OCI-LY3 (cell line): ENCODE measurements around the gene SNAP29.

Experiments
- H2AFZ ChIP-seq: fragments of 200-600, 300-600 bp; shearing (Covaris generic); 2 replicates; pipeline ENCODE4 v1.6.0; 2014; ENCODE audit warnings: antibody characterized with exemption, low read depth, low read length
- H3K27ac ChIP-seq: fragments of 200-600, 300-600 bp; sonication (generic); 2 replicates; pipeline ENCODE4 v1.5.1; 2014; ENCODE audit warnings: mild to moderate bottlenecking, low read length, moderate library complexity, mixed read lengths
- H3K27me3 ChIP-seq: fragments of 200-600, 300-600 bp; sonication (generic); 2 replicates; pipeline ENCODE4 v1.6.1; 2014; ENCODE audit warnings: low read depth, low read length, mixed read lengths
- H3K36me3 ChIP-seq: fragments of 200-600, 300-600 bp; sonication (generic); replicated peaks from 2 replicates; pipeline ENCODE3; 2014; ENCODE audit warnings: low read depth, low read length, mixed read lengths
- H3K4me1 ChIP-seq: fragments of 300-600, 200-600 bp; sonication (generic); 2 replicates; pipeline ENCODE4 v1.6.1; 2014; ENCODE audit warnings: low read length, mixed read lengths
- H3K4me2 ChIP-seq: fragments of 200-600, 300-600 bp; sonication (generic); 2 replicates; pipeline ENCODE4 v1.6.1; 2014; ENCODE audit warnings: low read length, mixed read lengths
- H3K4me3 ChIP-seq: fragments of 300-600, 200-600 bp; sonication (generic); 2 replicates; pipeline ENCODE4 v1.5.1; 2014; ENCODE audit warnings: antibody characterized with exemption, mild to moderate bottlenecking, low read length, moderate library complexity
- H3K79me2 ChIP-seq: fragments of 300-600, 200-600 bp; shearing (Covaris generic); 2 replicates; pipeline ENCODE4 v1.6.1; 2014; ENCODE audit warnings: mild to moderate bottlenecking, low read length, mixed read lengths
- H3K9ac ChIP-seq: fragments of 300-600, 200-600 bp; shearing (Covaris generic); 2 replicates; pipeline ENCODE4 v1.6.0; 2014; ENCODE audit warnings: mild to moderate bottlenecking, low read length, moderate library complexity
- H3K9me3 ChIP-seq: fragments of 200-600, 300-600 bp; shearing (Covaris generic); 2 replicates; pipeline ENCODE4 v1.6.1; 2014; ENCODE audit warnings: low read length, mixed read lengths; ENCODE audit not compliant: insufficient read depth
- H4K20me1 ChIP-seq: fragments of 200-600, 300-600 bp; sonication (generic); 2 replicates; pipeline ENCODE4 v1.6.1; 2016; ENCODE audit warnings: low read length, mixed read lengths; ENCODE audit not compliant: insufficient read depth
- CTCF ChIP-seq: fragments of 200-600, 300-600 bp; sonication (generic); IDR thresholded peaks from 2 replicates; pipeline ENCODE4 v1.5.1; 2014; ENCODE audit warnings: antibody characterized with exemption, low read length, low read depth
- EZH2phosphoT487 ChIP-seq: fragments of 200-600 bp; shearing (Covaris generic); IDR thresholded peaks from 2 replicates; pipeline ENCODE4 v1.6.1; 2018; ENCODE audit warnings: antibody characterized with exemption, mixed run types, low read depth

Gene SNAP29

GRCh38 chr22:20884454-20884853 lies 25.6 kb downstream of the SNAP29 start:
- Histone ChIP-seq H3K4me3 (no peak overlapping the region), H3K9ac (no peak overlapping the region), H4K20me1 (no peaks in the 10 kb centered on the region), H3K79me2 (no peaks in the 10 kb centered on the region), H3K4me2 (no peak overlapping the region), H2AFZ (no peak overlapping the region), H3K4me1 (no peaks in the 10 kb centered on the region), H3K36me3 (peaks cover 4% of the 10 kb centered on the region), H3K27ac (no peak overlapping the region), H3K27me3 (no peaks in the 10 kb centered on the region), H3K9me3 (no peaks in the 10 kb centered on the region)
- no peak for TF ChIP-seq EZH2phosphoT487
- TF ChIP-seq CTCF, result no peak

GRCh38 chr22:20885017-20885556 lies 26.3 kb downstream of the SNAP29 start:
- Histone ChIP-seq H3K9me3 (no peaks in the 10 kb centered on the region), H3K79me2 (no peaks in the 10 kb centered on the region), H3K4me1 (no peaks in the 10 kb centered on the region), H3K27ac (no peak overlapping the region), H4K20me1 (no peaks in the 10 kb centered on the region), H2AFZ (no peak overlapping the region), H3K36me3 (peaks cover 5% of the 10 kb centered on the region), H3K4me3 (no peak overlapping the region), H3K4me2 (no peak overlapping the region), H3K9ac (no peak overlapping the region), H3K27me3 (no peaks in the 10 kb centered on the region)
- no peak for TF ChIP-seq EZH2phosphoT487
- TF ChIP-seq CTCF, result no peak

GRCh38 chr22:20885557-20886323 lies 26.9 kb downstream of the SNAP29 start:
- no peaks in the 10 kb centered on the region for H3K27me3 ChIP-seq
- H3K4me2 ChIP-seq, result no peak overlapping the region
- H3K27ac ChIP-seq, result no peak overlapping the region
- no peak overlapping the region for H3K4me3 ChIP-seq
- no peaks in the 10 kb centered on the region for H3K4me1 ChIP-seq
- H4K20me1 ChIP-seq, result no peaks in the 10 kb centered on the region
- no peak overlapping the region for H2AFZ ChIP-seq
- H3K36me3 ChIP-seq, result peaks cover 7% of the 10 kb centered on the region
- H3K9ac ChIP-seq, result no peak overlapping the region
- no peaks in the 10 kb centered on the region for H3K9me3 ChIP-seq
- TF ChIP-seq CTCF, result peak; percentile 81
- no peak for TF ChIP-seq EZH2phosphoT487
- H3K79me2 ChIP-seq, result no peaks in the 10 kb centered on the region

- Histone ChIP-seq H3K4me2 (no peak overlapping the region), H3K9ac (no peak overlapping the region), H3K4me1 (no peaks in the 10 kb centered on the region), H3K27ac (no peak overlapping the region), H3K4me3 (no peak overlapping the region), H3K27me3 (no peaks in the 10 kb centered on the region), H4K20me1 (no peaks in the 10 kb centered on the region), H3K79me2 (no peaks in the 10 kb centered on the region), H3K9me3 (no peaks in the 10 kb centered on the region), H3K36me3 (peaks cover 7% of the 10 kb centered on the region), H2AFZ (no peak overlapping the region)
- TF ChIP-seq EZH2phosphoT487 (no peak), CTCF (no peak)
Observed at GRCh38 chr22:20887375-20887774, 28.6 kb downstream of the SNAP29 start.
